GM10248 (cell line): ENCODE measurements around the gene GMDS.
"Not testable (repeated sequence)": the region's sequence is repeated elsewhere in the genome, so short reads cannot be mapped to it uniquely, and the experiment has no call there.

ENCODE experiments used
- CTCF ChIA-PET: fragments of 300-600 bp; sonication (Branson Sonifier 250); formaldehyde crosslinking; extraction: SDS; loops from one replicate; lab custom pipeline; 2021; ENCODE audit warnings: antibody characterized with exemption; lab: Yijun Ruan, JAX
- POLR2A ChIA-PET: fragments of 350-650 bp; sonication (Branson Sonifier 250); formaldehyde crosslinking; extraction: SDS; loops from one replicate; lab custom pipeline; 2020; ENCODE audit warnings: antibody characterized with exemption; lab: Yijun Ruan, JAX
- DNase-seq: peaks from one replicate; pipeline ENCODE4 v3.0.0; 2012; ENCODE audit errors: extremely low spot score
- CTCF ChIP-seq: IDR thresholded peaks from 2 replicates; pipeline ENCODE4 v1.5.1; 2012; ENCODE audit warnings: mild to moderate bottlenecking, low read depth; ENCODE audit errors: extremely low read depth, missing control alignments, control extremely low read depth

The GMDS gene

GRCh38 chr6:1850121-1850839 lies 395.1 kb downstream of the GMDS start:
- ChIA-PET POLR2A (no interaction called here), CTCF (interaction anchor here (1.0 to 1.9 kb wide), 3 partner anchors 9 to 17 kb away, joined by 4 to 6 read pairs (median 4); no protein-coding TSS in a partner anchor)
- no peak for TF ChIP-seq CTCF
- no peak for DNase-seq

- no peak for TF ChIP-seq CTCF
- DNase-seq, result no peak
- ChIA-PET POLR2A (no interaction called here), CTCF (interaction anchor here (1.0 to 1.9 kb wide), 3 partner anchors 9 to 17 kb away, joined by 4 to 6 read pairs (median 4); no protein-coding TSS in a partner anchor)
Observed at GRCh38 chr6:1849691-1850090, 395.7 kb downstream of the GMDS start.

- DNase-seq, result no peak
- ChIA-PET CTCF (interaction anchor here (0.9 kb wide), 1 partner anchor 46 kb away, joined by 3 read pairs; no protein-coding TSS in a partner anchor), POLR2A (no interaction called here)
- TF ChIP-seq CTCF, result no peak
Observed at GRCh38 chr6:1848752-1849151, 396.7 kb downstream of the GMDS start.

- POLR2A ChIA-PET, result no interaction called here
- DNase-seq, result no peak
- TF ChIP-seq CTCF, result no peak
- CTCF ChIA-PET, result no interaction called here
Observed at GRCh38 chr6:1846611-1847010, 398.8 kb downstream of the GMDS start.

GRCh38 chr6:1845543-1845942 lies 399.9 kb downstream of the GMDS start:
- POLR2A ChIA-PET, CTCF ChIA-PET, DNase-seq: not testable (repeated sequence)

- TF ChIP-seq CTCF, result no peak
- no peak for DNase-seq
- POLR2A ChIA-PET, result no interaction called here
- CTCF ChIA-PET, result no interaction called here
Observed at GRCh38 chr6:1842334-1842733, 403.1 kb downstream of the GMDS start.

- ChIA-PET POLR2A (no interaction called here), CTCF (interaction anchor here (1.1 to 1.5 kb wide), 2 partner anchors 8 to 21 kb away, joined by 4 read pairs; no protein-coding TSS in a partner anchor)
- no peak for TF ChIP-seq CTCF
- DNase-seq, result no peak
Observed at GRCh38 chr6:1841136-1841535, 404.3 kb downstream of the GMDS start.
